Cardiac muscle cell (in vitro differentiated cells and primary cell): ENCODE data around the gene BRD4. TPM values are rescaled to one million over a fixed set of nuclear protein-coding genes. Genes with fewer than 3 reads are reported as not detected.
A peak's percentile ranks its signal among the peaks of the same experiment; 100 is the strongest.

ENCODE experiments used
- DNase-seq, 2 donors: peaks; one replicate each; pipeline versions ENCODE4 v3.0.0 to v3.0.0-alpha.2; 2010 to 2017; ENCODE audit warnings: low read depth in 1 of 2, low spot score in 1 of 2
- H3K27ac ChIP-seq: fragments of 200-600 bp; sonication (generic); 2 replicates; pipeline ENCODE4 v1.5.1; 2016
- H3K27me3 ChIP-seq: fragments of 200-600 bp; sonication (generic); 2 replicates; pipeline ENCODE4 v1.6.0; 2016; ENCODE audit warnings: control low read depth
- H3K36me3 ChIP-seq: fragments of 200-600 bp; sonication (generic); 2 replicates; pipeline ENCODE4 v1.5.1; 2016; ENCODE audit warnings: control low read depth
- H3K4me1 ChIP-seq: fragments of 200-600 bp; sonication (generic); 2 replicates; pipeline ENCODE4 v1.8.1; 2017; ENCODE audit warnings: low read depth, mild to moderate bottlenecking, mixed run types
- H3K4me3 ChIP-seq: fragments of 200-600 bp; sonication (generic); 2 replicates; pipeline ENCODE4 v1.5.1; 2016; ENCODE audit warnings: mild to moderate bottlenecking
- H3K9me3 ChIP-seq: fragments of 200-600 bp; sonication (generic); 2 replicates; pipeline ENCODE4 v1.5.1; 2017; ENCODE audit warnings: low read depth, mild to moderate bottlenecking, control low read depth
- CTCF ChIP-seq: IDR thresholded peaks from 2 replicates; pipeline ENCODE4 v1.5.1; 2012; ENCODE audit warnings: low read depth, mild to moderate bottlenecking, low read length
- polyA plus RNA-seq: library from polyadenylated mRNA; unstranded; fragments of >200 nt; fragmentation: Nextera tagmentation; extraction: Ambion mirVana; gene quantifications from 2 replicates; pipeline ENCODE4 v1.2.1, GENCODE V29; 2016
- total RNA-seq: library from RNA; depleted of rRNA; stranded (reverse); fragments of >200 nt; gene quantifications from 2 replicates; pipeline ENCODE4 v1.2.3, GENCODE V29; 2016

Gene BRD4
- total and polyA plus RNA-seq, 2 experiments from 2014 or later: 42.5 to 86.1 TPM

- Histone ChIP-seq H3K9me3 (no peaks in the 10 kb centered on the region), H3K27me3 (no peaks in the 10 kb centered on the region), H3K4me3 (peak overlapping the region; percentile 57), H3K4me1 (no peaks in the 10 kb centered on the region), H3K36me3 (no peaks in the 10 kb centered on the region), H3K27ac (no peak overlapping the region)
- no peak for TF ChIP-seq CTCF
- peak; percentile 98 for DNase-seq
These were observed 109.3 kb downstream of the BRD4 start for GRCh38 chr19:15222738-15223648.

GRCh38 chr19:15220833-15221232 lies 111.5 kb downstream of the BRD4 start:
- H3K36me3 ChIP-seq: no peaks in the 10 kb centered on the region
- no peak overlapping the region for H3K27ac ChIP-seq
- H3K4me1 ChIP-seq: no peaks in the 10 kb centered on the region
- no peak for TF ChIP-seq CTCF
- no peaks in the 10 kb centered on the region for H3K9me3 ChIP-seq
- no peak overlapping the region for H3K4me3 ChIP-seq
- no peaks in the 10 kb centered on the region for H3K27me3 ChIP-seq
- DNase-seq: no peak

GRCh38 chr19:15218501-15218900 lies 113.8 kb downstream of the BRD4 start:
- H3K27me3 ChIP-seq: no peaks in the 10 kb centered on the region
- no peaks in the 10 kb centered on the region for H3K4me1 ChIP-seq
- no peak overlapping the region for H3K27ac ChIP-seq
- H3K9me3 ChIP-seq: no peaks in the 10 kb centered on the region
- TF ChIP-seq CTCF: no peak
- no peak for DNase-seq
- H3K36me3 ChIP-seq: no peaks in the 10 kb centered on the region
- H3K4me3 ChIP-seq: no peak overlapping the region

- no peak for TF ChIP-seq CTCF
- DNase-seq: no peak
- no peak overlapping the region for H3K27ac ChIP-seq
- no peak overlapping the region for H3K4me3 ChIP-seq
- no peaks in the 10 kb centered on the region for H3K27me3 ChIP-seq
- H3K9me3 ChIP-seq: no peaks in the 10 kb centered on the region
- H3K36me3 ChIP-seq: no peaks in the 10 kb centered on the region
- H3K4me1 ChIP-seq: no peaks in the 10 kb centered on the region
These were observed 116.0 kb downstream of the BRD4 start for GRCh38 chr19:15216363-15216762.

GRCh38 chr19:15213715-15214381 lies 118.5 kb downstream of the BRD4 start:
- peak in 1 of 2 donors; percentile 62 for DNase-seq
- no peak for TF ChIP-seq CTCF
- Histone ChIP-seq H3K4me1 (no peaks in the 10 kb centered on the region), H3K4me3 (no peak overlapping the region), H3K36me3 (no peaks in the 10 kb centered on the region), H3K9me3 (no peaks in the 10 kb centered on the region), H3K27ac (no peak overlapping the region), H3K27me3 (no peaks in the 10 kb centered on the region)
